NT2/D1 (cell line): ENCODE results near the gene ZNF8.
A peak's percentile ranks its signal among the peaks of the same experiment; 100 is the strongest.

Source experiments
- DNase-seq: peaks from one replicate; pipeline ENCODE4 v3.0.0-alpha.2; 2011; ENCODE audit warnings: low read depth, low spot score
- H3K27me3 ChIP-seq: 2 replicates; pipeline ENCODE4 v1.6.0; 2011; ENCODE audit warnings: mild to moderate bottlenecking; ENCODE audit not compliant: insufficient read length, insufficient read depth
- H3K36me3 ChIP-seq: 2 replicates; pipeline ENCODE4 v1.6.1; 2011; ENCODE audit warnings: mild to moderate bottlenecking, low read length, mixed read lengths; ENCODE audit not compliant: insufficient read depth, insufficient read length
- H3K4me1 ChIP-seq: 2 replicates; pipeline ENCODE4 v1.5.1; 2011; ENCODE audit not compliant: insufficient read depth, insufficient read length
- H3K4me3 ChIP-seq: 2 replicates; pipeline ENCODE4 v1.5.1; 2011; ENCODE audit warnings: low read depth; ENCODE audit not compliant: insufficient read length
- H3K9ac ChIP-seq: 2 replicates; pipeline ENCODE4 v1.6.0; 2011; ENCODE audit warnings: low read depth; ENCODE audit not compliant: insufficient read length
- H3K9me3 ChIP-seq: 2 replicates; pipeline ENCODE4 v1.5.1; 2011; ENCODE audit warnings: mild to moderate bottlenecking, low read length; ENCODE audit not compliant: insufficient read depth
- SUZ12 ChIP-seq: IDR thresholded peaks from 2 replicates; pipeline ENCODE4 v1.6.1; 2011; ENCODE audit not compliant: insufficient read length, insufficient read depth; ENCODE audit errors: extremely low read depth
- YY1 ChIP-seq: IDR thresholded peaks from 2 replicates; pipeline ENCODE4 v1.6.1; 2011; ENCODE audit not compliant: insufficient read length, insufficient read depth
- ZNF274 ChIP-seq: IDR thresholded peaks from 2 replicates; pipeline ENCODE4 v1.6.1; 2011; ENCODE audit warnings: mild to moderate bottlenecking, low read depth, low read length

Gene ZNF8

DNA sequence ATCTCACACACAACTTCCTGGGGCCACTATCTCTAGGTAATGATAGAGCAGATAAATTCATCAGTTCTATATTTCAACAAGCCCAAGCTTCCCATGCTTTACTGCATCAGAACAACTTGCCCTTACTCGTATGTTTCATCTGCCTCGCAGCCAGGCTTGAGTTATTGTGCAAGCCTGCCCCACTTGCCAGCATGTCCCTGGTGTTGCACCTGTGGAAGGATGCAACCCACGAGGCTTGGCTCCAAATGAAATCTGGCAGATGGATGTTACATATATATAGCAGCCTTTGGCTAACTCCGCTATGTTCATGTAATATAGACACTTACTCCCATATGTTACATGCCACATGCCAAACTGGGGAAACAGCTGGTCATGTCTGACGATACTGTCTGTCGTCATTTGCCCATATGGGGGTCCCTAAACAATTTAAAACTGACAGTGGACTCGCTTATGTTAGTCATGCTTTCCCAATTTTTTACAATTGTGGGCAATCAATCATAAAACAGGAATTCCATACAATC lies 32.6 kb downstream of the ZNF8 start:
- no peaks in the 10 kb centered on the region for H3K27me3 ChIP-seq
- H3K9me3 ChIP-seq = no peaks in the 10 kb centered on the region
- TF ChIP-seq SUZ12 (no peak), YY1 (no peak), ZNF274 (no peak)
- no peaks in the 10 kb centered on the region for H3K4me1 ChIP-seq
- peaks cover 82% of the 10 kb centered on the region for H3K36me3 ChIP-seq
- H3K9ac ChIP-seq = no peak overlapping the region
- DNase-seq = no peak
- no peak overlapping the region for H3K4me3 ChIP-seq

- H3K9me3 ChIP-seq = no peaks in the 10 kb centered on the region
- DNase-seq = no peak
- TF ChIP-seq YY1 = no peak
- TF ChIP-seq ZNF274 = no peak
- TF ChIP-seq SUZ12 = no peak
- no peak overlapping the region for H3K4me3 ChIP-seq
- peaks cover 58% of the 10 kb centered on the region for H3K36me3 ChIP-seq
- H3K9ac ChIP-seq = no peak overlapping the region
- H3K4me1 ChIP-seq = no peaks in the 10 kb centered on the region
- no peaks in the 10 kb centered on the region for H3K27me3 ChIP-seq
Measured at GRCh38 chr19:58315580-58315979, 36.8 kb downstream of the ZNF8 start.

GRCh38 chr19:58317476-58318072 lies 38.8 kb downstream of the ZNF8 start:
- DNase-seq = no peak
- TF ChIP-seq YY1 = no peak
- TF ChIP-seq ZNF274 = no peak
- TF ChIP-seq SUZ12 = no peak
- Histone ChIP-seq H3K9ac (no peak overlapping the region), H3K9me3 (no peaks in the 10 kb centered on the region), H3K4me1 (no peaks in the 10 kb centered on the region), H3K36me3 (peaks cover 52% of the 10 kb centered on the region), H3K27me3 (no peaks in the 10 kb centered on the region), H3K4me3 (no peak overlapping the region)

DNA sequence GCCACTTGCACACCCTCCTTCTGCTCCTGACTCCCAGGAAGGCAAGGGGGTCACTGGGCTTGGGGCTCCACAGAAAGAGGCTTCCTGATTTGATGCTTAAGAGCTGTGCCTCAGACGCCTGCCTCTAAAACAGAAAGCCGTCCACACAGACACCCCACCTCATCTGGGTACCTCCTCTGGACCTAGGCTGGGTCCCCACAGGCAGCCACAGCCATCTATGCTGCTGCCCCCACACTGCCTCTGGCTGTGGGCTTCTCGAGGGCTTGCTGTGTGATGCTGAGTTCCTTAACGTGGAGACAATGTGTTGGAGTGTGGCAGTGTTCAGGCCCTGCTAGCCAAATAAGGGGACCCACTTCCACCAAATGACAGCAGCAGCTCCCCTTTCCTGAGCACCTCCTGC lies 39.5 kb downstream of the ZNF8 start:
- TF ChIP-seq YY1 (no peak), SUZ12 (no peak), ZNF274 (no peak)
- Histone ChIP-seq H3K27me3 (no peaks in the 10 kb centered on the region), H3K9me3 (no peaks in the 10 kb centered on the region), H3K4me1 (no peaks in the 10 kb centered on the region), H3K36me3 (peaks cover 51% of the 10 kb centered on the region), H3K4me3 (no peak overlapping the region), H3K9ac (no peak overlapping the region)
- DNase-seq = no peak

GRCh38 chr19:58319241-58319640 lies 40.5 kb downstream of the ZNF8 start:
- no peaks in the 10 kb centered on the region for H3K4me1 ChIP-seq
- no peak for TF ChIP-seq SUZ12
- no peak for TF ChIP-seq ZNF274
- TF ChIP-seq YY1 = no peak
- no peak overlapping the region for H3K9ac ChIP-seq
- no peaks in the 10 kb centered on the region for H3K9me3 ChIP-seq
- no peak for DNase-seq
- peaks cover 42% of the 10 kb centered on the region for H3K36me3 ChIP-seq
- no peaks in the 10 kb centered on the region for H3K27me3 ChIP-seq
- H3K4me3 ChIP-seq = no peak overlapping the region

DNA sequence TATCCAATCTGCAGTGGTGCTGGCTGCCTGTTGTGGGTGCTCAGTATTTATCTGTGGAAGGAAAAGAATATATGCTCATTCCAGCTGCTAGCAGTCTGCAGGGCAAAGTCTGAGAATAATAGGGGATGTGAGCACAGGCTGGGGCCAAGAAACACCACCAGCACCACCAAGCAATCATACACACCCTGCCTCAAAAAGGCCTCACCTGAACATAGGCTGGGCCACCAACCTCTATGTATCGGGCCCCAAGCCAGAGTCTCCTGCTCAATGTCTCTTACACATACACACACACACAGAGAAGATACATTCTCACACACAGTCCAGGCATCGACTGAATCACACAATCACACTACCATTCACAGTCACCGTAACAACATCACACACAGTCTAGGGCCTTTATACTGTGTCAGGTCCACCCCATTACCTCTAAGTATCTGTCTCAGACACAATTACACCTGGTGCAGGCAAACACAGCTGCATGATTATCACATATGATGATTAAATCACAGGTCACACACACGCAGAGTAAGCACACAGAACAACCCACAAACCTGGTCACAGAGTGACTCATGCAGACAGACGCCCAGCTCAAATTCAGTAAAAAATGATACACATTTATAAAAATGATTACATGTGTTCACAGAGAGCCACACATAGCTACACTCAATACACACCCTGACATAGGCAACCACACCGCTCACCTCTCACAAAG lies 46.7 kb downstream of the ZNF8 start:
- Histone ChIP-seq H3K4me3 (peak overlapping the region; percentile 96), H3K27me3 (no peaks in the 10 kb centered on the region), H3K9ac (no peak overlapping the region), H3K36me3 (peaks cover 21% of the 10 kb centered on the region), H3K9me3 (no peaks in the 10 kb centered on the region), H3K4me1 (no peaks in the 10 kb centered on the region)
- no peak for DNase-seq
- TF ChIP-seq ZNF274 (no peak), SUZ12 (no peak), YY1 (no peak)

DNA sequence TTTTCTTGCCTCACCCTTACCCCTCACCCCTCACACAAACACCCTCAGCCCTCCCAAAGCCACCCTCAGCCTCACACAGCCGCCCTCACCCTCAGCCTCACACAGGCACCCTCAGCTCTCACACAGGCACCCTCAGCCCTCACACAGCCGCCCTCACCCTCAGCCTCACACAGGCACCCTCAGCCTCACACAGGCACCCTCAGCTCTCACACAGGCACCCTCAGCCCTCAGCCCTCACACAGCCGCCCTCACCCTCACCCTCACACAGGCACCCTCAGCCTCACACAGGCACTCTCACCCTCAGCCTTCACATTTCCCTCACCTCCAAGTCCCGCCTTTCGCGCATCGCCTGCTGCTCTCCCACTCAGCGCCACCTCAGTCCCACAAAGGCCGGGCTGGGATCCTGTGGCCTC lies 47.8 kb downstream of the ZNF8 start:
- H3K36me3 ChIP-seq = peaks cover 19% of the 10 kb centered on the region

More for the DNA sequence above, 47.8 kb downstream of the ZNF8 start:
- DNase-seq = no peak
- H3K4me3 ChIP-seq = peak overlapping the region; percentile 96
- H3K27me3 ChIP-seq = no peaks in the 10 kb centered on the region
- TF ChIP-seq SUZ12 = no peak
- TF ChIP-seq ZNF274 = no peak
- no peak for TF ChIP-seq YY1
- H3K9me3 ChIP-seq = no peaks in the 10 kb centered on the region
- H3K9ac ChIP-seq = peak overlapping the region; percentile 94
- H3K4me1 ChIP-seq = no peaks in the 10 kb centered on the region
